Fibroblast of skin of left quadriceps (primary cell): ENCODE data around the gene SPEN.
"Not testable (repeated sequence)": the region's sequence is repeated elsewhere in the genome, so short reads cannot be mapped to it uniquely, and the experiment has no call there.

Experiments used
- DNase-seq, 2 experiments: peaks; one replicate each; pipeline ENCODE4 v3.0.0-alpha.2; 2013; ENCODE audit warnings: low read depth in 2 of 2

Gene SPEN

GRCh38 chr1:15962671-15963362 is 115.3 kb downstream of the SPEN start:
- no peak for DNase-seq

- no peak for DNase-seq
Observed at GRCh38 chr1:15963363-15963967, 116.0 kb downstream of the SPEN start.

- DNase-seq, result no peak
Observed at GRCh38 chr1:15963968-15964648, 116.6 kb downstream of the SPEN start.

GRCh38 chr1:15965228-15965767 is 117.8 kb downstream of the SPEN start:
- no peak for DNase-seq

GRCh38 chr1:15966081-15966955 is 118.8 kb downstream of the SPEN start:
- no peak for DNase-seq

- no peak for DNase-seq
Observed at GRCh38 chr1:15966956-15967344, 119.4 kb downstream of the SPEN start.

- DNase-seq, result no peak
Observed at GRCh38 chr1:15968172-15968571, 120.7 kb downstream of the SPEN start.

- no peak for DNase-seq
Observed at GRCh38 chr1:15969321-15969880, 121.9 kb downstream of the SPEN start.

GRCh38 chr1:15970911-15971310 is 123.4 kb downstream of the SPEN start:
- DNase-seq, result no peak

- no peak for DNase-seq
Observed at GRCh38 chr1:15972409-15972808, 124.9 kb downstream of the SPEN start.

GRCh38 chr1:15973772-15974171 is 126.3 kb downstream of the SPEN start:
- DNase-seq, result no peak

- DNase-seq, result no peak
Observed at GRCh38 chr1:15974855-15975254, 127.3 kb downstream of the SPEN start.

- no peak for DNase-seq
Observed at GRCh38 chr1:15975358-15975804, 127.9 kb downstream of the SPEN start.

GRCh38 chr1:15975805-15976680 is 128.5 kb downstream of the SPEN start, which contains the start of gene ZBTB17:
Gene ZBTB17, minus strand, starts transcription at chr1:15976101. Its CDS starts 27,606 bp downstream, at chr1:15948495.
- peak; percentile 74 to 80 for DNase-seq

- DNase-seq, result not testable (repeated sequence)
Observed at GRCh38 chr1:15977947-15978346, 130.4 kb downstream of the SPEN start.

- DNase-seq, result no peak
Observed at GRCh38 chr1:15981679-15982078, 134.2 kb downstream of the SPEN start.

- no peak for DNase-seq
Observed at GRCh38 chr1:15983275-15983674, 135.8 kb downstream of the SPEN start.

- no peak for DNase-seq
Observed at GRCh38 chr1:15985611-15986297, 138.2 kb downstream of the SPEN start.

GRCh38 chr1:15988856-15989736 is 141.6 kb downstream of the SPEN start:
- DNase-seq, result no peak
